Mucosa of descending colon (tissue), 3 donors: ENCODE measurements around the gene AOPEP. TPM values are rescaled to one million over a fixed set of nuclear protein-coding genes. Genes with fewer than 3 reads are reported as not detected.

Experiments used
- ATAC-seq: fragments of 200-7000 bp; cut with Tn5 transposase; one replicate; pipeline ENCODE4 v1.9.1; 2020; ENCODE audit warnings: mild to moderate bottlenecking, moderate library complexity
- DNase-seq, 3 donors: peaks; one replicate each; pipeline ENCODE4 v3.0.0-alpha.2; 2020
- H3K36me3 ChIP-seq: fragments of 200-600 bp; one replicate; pipeline ENCODE4 v1.8.0; 2021; ENCODE audit warnings: low read depth, mild to moderate bottlenecking
- H3K4me1 ChIP-seq: fragments of 200-600 bp; one replicate; pipeline ENCODE4 v1.8.0; 2021; ENCODE audit warnings: low read depth, mild to moderate bottlenecking
- H3K4me3 ChIP-seq: fragments of 200-600 bp; one replicate; pipeline ENCODE4 v1.8.0; 2021; ENCODE audit warnings: mild to moderate bottlenecking
- H3K9me3 ChIP-seq: fragments of 200-600 bp; one replicate; pipeline ENCODE4 v1.8.0; 2021; ENCODE audit warnings: mild to moderate bottlenecking
- CTCF ChIP-seq: fragments of 200-600 bp; IDR thresholded peaks from one replicate; pipeline ENCODE4 v1.8.0; 2022; ENCODE audit warnings: antibody characterized with exemption, mild to moderate bottlenecking
- intact Hi-C, 2 donors: fragments of 100-400 bp; cut with DNase I in 1 of 2; cut with micrococcal nuclease in 1 of 2; formaldehyde crosslinking; loops; one replicate each; pipeline versions ENCODE4 v1.11.0 to v1.11.1; 2022; cut with DNase I, micrococcal nuclease
- total RNA-seq, 3 donors: library from RNA; stranded (reverse); fragmentation: NEBNext Ultra II Directional in 2 of 3; extraction: Animal tissue kit (Norgen Biotek cat#: 25700) in 2 of 3; gene quantifications; one replicate each; pipeline versions ENCODE4 v1.2.1 to v1.2.4, GENCODE V29; 2021 to 2023
- donor health status: DM: no; HTN: no; CAD: no; lungs with moderate emphysema.
- donor health status: DM: no; HTN: no; CAD: no.
- donor health status: DM: no; HTN: yes; CAD: no.

The AOPEP gene
- total RNA-seq, 3 donors from 2014 or later, result 47.5 to 102 (median 57.8) TPM

GRCh38 chr9:95108777-95109176, 382.3 kb downstream of the AOPEP start:
- Histone ChIP-seq H3K36me3 (peaks cover 5% of the 10 kb centered on the region), H3K4me3 (no peak overlapping the region), H3K9me3 (no peaks in the 10 kb centered on the region), H3K4me1 (no peaks in the 10 kb centered on the region)
- ATAC-seq (no peak), DNase-seq (no peak)
- intact Hi-C loops, result no loop called here
- TF ChIP-seq CTCF, result no peak

- intact Hi-C loops, result no loop called here
- H3K36me3 ChIP-seq, result peaks cover 5% of the 10 kb centered on the region
- DNase-seq (no peak), ATAC-seq (no peak)
- no peak overlapping the region for H3K4me3 ChIP-seq
- H3K9me3 ChIP-seq, result no peaks in the 10 kb centered on the region
- no peaks in the 10 kb centered on the region for H3K4me1 ChIP-seq
- no peak for TF ChIP-seq CTCF
Observed at GRCh38 chr9:95109456-95109855, 383.0 kb downstream of the AOPEP start.

GRCh38 chr9:95110921-95111525, 384.5 kb downstream of the AOPEP start:
- Histone ChIP-seq H3K4me3 (no peak overlapping the region), H3K36me3 (peaks cover 5% of the 10 kb centered on the region), H3K9me3 (no peaks in the 10 kb centered on the region), H3K4me1 (no peaks in the 10 kb centered on the region)
- ATAC-seq (no peak), DNase-seq (no peak)
- intact Hi-C loops, result no loop called here
- TF ChIP-seq CTCF, result no peak

DNA sequence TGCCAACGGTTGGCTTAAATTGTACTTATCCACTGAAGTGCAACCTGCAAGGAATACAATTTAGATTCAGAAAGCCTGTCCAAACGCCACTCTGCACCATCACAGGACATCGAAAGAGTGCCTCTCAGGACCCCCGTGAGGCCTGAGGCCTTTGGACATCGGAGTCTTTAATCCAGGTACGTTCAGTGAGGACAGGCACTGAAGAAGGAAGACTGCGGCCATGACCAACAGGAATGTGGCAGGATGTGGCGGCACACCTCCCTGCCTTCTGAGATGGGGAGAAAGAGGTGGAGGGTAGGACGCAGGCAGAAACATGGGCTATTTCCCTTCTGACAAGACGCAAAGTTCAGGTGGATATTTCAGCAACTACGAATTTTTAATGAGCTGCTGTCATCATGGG, 385.2 kb downstream of the AOPEP start:
- H3K36me3 ChIP-seq, result peaks cover 5% of the 10 kb centered on the region
- TF ChIP-seq CTCF, result no peak
- no peaks in the 10 kb centered on the region for H3K9me3 ChIP-seq
- H3K4me1 ChIP-seq, result no peaks in the 10 kb centered on the region
- ATAC-seq (no peak), DNase-seq (no peak)
- H3K4me3 ChIP-seq, result no peak overlapping the region
- intact Hi-C loops, result no loop called here

DNA sequence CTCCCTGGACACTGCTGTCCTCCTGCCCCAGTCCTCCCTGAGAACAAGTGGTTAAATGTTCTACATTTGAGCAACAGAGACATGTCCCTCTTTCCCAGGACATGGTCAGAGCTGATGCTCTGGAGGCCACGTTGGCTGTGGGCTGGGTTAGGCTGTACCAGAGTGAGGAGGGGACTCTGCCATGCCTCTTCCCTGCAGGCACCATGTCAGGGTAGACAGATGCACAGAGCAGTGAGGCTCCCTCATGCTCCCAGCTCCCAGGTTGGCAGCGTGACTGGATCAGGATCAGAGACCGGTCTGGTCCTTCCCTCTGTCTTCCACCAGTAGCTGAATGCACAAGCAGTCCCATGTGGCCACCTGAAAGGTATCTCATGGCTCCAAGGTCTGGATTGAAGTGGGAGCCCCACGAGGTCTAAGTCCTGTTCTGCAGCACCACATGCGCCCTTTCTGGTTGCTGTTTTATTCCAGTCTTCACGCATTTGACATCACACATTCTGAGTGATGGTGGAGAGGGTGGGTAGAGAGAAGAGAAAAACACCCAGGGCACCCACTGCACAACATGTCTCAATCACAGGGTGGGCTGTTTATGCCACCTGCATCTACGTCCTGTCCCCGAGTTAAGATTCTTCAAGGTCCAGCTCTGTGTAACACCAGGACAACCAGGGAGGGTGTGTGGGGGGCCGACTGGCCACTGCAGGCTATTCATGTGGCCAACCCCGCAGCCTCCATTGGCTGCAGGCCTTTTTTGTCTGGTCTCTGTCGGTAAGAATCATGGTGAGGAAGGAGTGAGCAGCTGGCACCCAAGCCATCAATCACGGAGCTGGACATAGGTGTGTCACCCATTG, 386.2 kb downstream of the AOPEP start:
- H3K36me3 ChIP-seq, result peaks cover 5% of the 10 kb centered on the region
- intact Hi-C loops, result no loop called here
- TF ChIP-seq CTCF, result no peak
- H3K4me3 ChIP-seq, result no peak overlapping the region
- no peaks in the 10 kb centered on the region for H3K4me1 ChIP-seq
- DNase-seq, result no peak
- no peaks in the 10 kb centered on the region for H3K9me3 ChIP-seq
- no peak for ATAC-seq
